Mucosa of descending colon (tissue), 3 donors: ENCODE results near the gene PERCC1. TPM values are rescaled to one million over a fixed set of nuclear protein-coding genes. Genes with fewer than 3 reads are reported as not detected.
A peak's percentile ranks its signal among the peaks of the same experiment; 100 is the strongest.

Experiments used
- ATAC-seq: fragments of 200-7000 bp; cut with Tn5 transposase; one replicate; pipeline ENCODE4 v1.9.1; 2020; ENCODE audit warnings: mild to moderate bottlenecking, moderate library complexity
- DNase-seq, 3 donors: peaks; one replicate each; pipeline ENCODE4 v3.0.0-alpha.2; 2020
- H3K36me3 ChIP-seq: fragments of 200-600 bp; one replicate; pipeline ENCODE4 v1.8.0; 2021; ENCODE audit warnings: low read depth, mild to moderate bottlenecking
- H3K4me1 ChIP-seq: fragments of 200-600 bp; one replicate; pipeline ENCODE4 v1.8.0; 2021; ENCODE audit warnings: low read depth, mild to moderate bottlenecking
- H3K4me3 ChIP-seq: fragments of 200-600 bp; one replicate; pipeline ENCODE4 v1.8.0; 2021; ENCODE audit warnings: mild to moderate bottlenecking
- H3K9me3 ChIP-seq: fragments of 200-600 bp; one replicate; pipeline ENCODE4 v1.8.0; 2021; ENCODE audit warnings: mild to moderate bottlenecking
- intact Hi-C, 2 donors: fragments of 100-400 bp; cut with DNase I in 1 of 2; cut with micrococcal nuclease in 1 of 2; formaldehyde crosslinking; loops; one replicate each; pipeline versions ENCODE4 v1.11.0 to v1.11.1; 2022; cut with DNase I, micrococcal nuclease
- total RNA-seq, 3 donors: library from RNA; stranded (reverse); fragmentation: NEBNext Ultra II Directional in 2 of 3; extraction: Animal tissue kit (Norgen Biotek cat#: 25700) in 2 of 3; gene quantifications; one replicate each; pipeline versions ENCODE4 v1.2.1 to v1.2.4, GENCODE V29; 2021 to 2023
- TF ChIP-seq, protein P1 (sequence below): fragments of 200-600 bp; IDR thresholded peaks from one replicate; pipeline ENCODE4 v1.8.0; 2022; ENCODE audit warnings: antibody characterized with exemption, mild to moderate bottlenecking
- donor health status: DM: no; HTN: no; CAD: no; lungs with moderate emphysema.
- donor health status: DM: no; HTN: no; CAD: no.
- donor health status: DM: no; HTN: yes; CAD: no.

PERCC1 gene
- total RNA-seq, 3 donors from 2014 or later: 0.34 TPM; not detected in 2

DNA sequence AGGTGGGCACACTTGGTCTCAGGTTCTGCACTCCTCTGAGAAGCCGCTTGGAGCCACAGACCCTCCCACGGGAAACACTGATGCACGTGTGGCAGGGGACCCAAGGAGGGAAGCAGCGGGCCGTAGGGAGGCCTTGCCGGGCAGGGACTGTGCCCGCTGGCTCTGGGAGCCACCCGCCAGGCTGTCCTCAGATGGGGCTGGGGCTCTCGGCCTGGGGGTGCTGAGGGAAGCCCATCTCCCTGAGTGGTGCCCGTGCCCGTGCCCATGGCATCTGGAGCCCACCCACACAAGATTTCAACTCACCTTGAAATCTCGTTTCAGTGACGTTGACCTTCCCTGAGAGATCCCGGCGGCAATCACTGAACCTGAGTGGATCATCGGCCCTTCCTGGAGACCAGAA, 26.1 kb downstream of the PERCC1 start:
- TF ChIP-seq, protein P1, sequence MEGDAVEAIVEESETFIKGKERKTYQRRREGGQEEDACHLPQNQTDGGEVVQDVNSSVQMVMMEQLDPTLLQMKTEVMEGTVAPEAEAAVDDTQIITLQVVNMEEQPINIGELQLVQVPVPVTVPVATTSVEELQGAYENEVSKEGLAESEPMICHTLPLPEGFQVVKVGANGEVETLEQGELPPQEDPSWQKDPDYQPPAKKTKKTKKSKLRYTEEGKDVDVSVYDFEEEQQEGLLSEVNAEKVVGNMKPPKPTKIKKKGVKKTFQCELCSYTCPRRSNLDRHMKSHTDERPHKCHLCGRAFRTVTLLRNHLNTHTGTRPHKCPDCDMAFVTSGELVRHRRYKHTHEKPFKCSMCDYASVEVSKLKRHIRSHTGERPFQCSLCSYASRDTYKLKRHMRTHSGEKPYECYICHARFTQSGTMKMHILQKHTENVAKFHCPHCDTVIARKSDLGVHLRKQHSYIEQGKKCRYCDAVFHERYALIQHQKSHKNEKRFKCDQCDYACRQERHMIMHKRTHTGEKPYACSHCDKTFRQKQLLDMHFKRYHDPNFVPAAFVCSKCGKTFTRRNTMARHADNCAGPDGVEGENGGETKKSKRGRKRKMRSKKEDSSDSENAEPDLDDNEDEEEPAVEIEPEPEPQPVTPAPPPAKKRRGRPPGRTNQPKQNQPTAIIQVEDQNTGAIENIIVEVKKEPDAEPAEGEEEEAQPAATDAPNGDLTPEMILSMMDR: no peak
- intact Hi-C loops: no loop called here
- no peaks in the 10 kb centered on the region for H3K36me3 ChIP-seq
- no peak for DNase-seq
- no peaks in the 10 kb centered on the region for H3K9me3 ChIP-seq
- no peak for ATAC-seq
- no peak overlapping the region for H3K4me3 ChIP-seq
- H3K4me1 ChIP-seq: no peaks in the 10 kb centered on the region

DNA sequence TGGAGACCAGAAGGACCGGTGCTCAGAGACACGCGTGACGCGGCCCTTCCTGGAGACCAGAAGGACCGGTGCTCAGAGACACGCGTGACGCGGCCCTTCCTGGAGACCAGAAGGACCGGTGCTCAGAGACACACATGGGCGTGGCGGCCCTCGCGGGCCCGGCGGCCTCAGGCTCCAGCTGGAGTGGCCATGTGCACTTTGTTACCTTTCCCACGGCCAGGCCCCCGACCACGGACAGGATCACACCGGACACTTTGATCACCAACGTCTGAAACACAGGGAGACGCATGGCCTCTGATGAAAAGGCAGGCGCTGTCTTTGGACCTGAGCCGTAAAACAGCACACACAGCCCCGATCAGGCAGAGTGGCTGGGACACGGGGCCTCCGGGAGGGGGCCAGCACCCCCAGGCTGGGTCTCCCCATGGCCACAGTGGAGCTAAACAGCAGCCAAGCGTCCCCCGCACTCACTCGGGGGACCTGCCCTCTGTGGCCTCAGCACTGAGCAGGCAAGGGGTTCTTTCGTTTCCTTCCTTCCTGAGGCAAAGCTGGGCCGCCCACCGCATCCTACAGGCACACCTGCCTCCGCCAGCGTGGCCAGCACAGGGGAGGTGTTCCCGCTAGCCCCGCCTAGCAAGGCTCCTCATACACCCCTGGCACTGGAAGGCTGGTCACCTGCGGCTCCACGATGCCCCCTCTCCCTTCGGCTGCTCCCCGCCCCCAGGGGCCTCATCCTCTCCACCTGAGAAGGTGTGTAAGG, 26.8 kb downstream of the PERCC1 start:
- Histone ChIP-seq H3K9me3 (no peaks in the 10 kb centered on the region), H3K36me3 (no peaks in the 10 kb centered on the region), H3K4me1 (no peaks in the 10 kb centered on the region), H3K4me3 (no peak overlapping the region)
- DNase-seq (no peak), ATAC-seq (no peak)
- TF ChIP-seq, protein P1: no peak
- intact Hi-C loops: no loop called here

DNA sequence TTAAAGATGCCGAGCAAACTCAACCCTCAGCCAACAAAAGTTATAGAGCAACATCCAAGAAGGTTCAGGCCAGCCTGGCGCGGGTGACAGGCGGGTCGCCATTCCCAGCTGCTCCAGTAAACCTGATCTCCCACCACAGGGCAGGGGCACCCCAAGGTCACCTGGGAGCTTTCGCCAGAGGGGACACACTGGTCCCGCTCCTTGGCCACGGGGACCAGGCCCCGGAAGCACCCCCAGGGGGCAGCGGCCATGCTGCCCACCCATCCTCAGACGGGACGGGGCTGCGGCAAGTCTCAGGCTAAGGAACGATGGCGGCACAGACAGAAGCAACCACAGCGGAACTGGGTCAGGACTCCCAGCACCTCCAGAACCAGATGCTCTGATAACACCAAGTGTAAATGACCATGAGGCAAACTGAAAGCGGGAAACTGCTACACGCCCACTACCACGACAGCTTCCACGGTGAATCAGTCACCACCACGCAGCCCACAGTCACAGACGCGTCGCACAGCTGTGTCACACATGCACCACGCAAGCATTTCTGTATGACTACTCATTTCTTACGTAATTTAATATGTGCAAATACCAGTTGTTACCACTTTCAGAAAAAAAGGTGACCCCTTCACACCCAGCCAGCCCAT, 27.6 kb downstream of the PERCC1 start:
- TF ChIP-seq, protein P1: no peak
- intact Hi-C loops: no loop called here
- no peaks in the 10 kb centered on the region for H3K9me3 ChIP-seq
- no peaks in the 10 kb centered on the region for H3K4me1 ChIP-seq
- H3K4me3 ChIP-seq: no peak overlapping the region
- ATAC-seq: no peak
- DNase-seq: no peak
- H3K36me3 ChIP-seq: no peaks in the 10 kb centered on the region

DNA sequence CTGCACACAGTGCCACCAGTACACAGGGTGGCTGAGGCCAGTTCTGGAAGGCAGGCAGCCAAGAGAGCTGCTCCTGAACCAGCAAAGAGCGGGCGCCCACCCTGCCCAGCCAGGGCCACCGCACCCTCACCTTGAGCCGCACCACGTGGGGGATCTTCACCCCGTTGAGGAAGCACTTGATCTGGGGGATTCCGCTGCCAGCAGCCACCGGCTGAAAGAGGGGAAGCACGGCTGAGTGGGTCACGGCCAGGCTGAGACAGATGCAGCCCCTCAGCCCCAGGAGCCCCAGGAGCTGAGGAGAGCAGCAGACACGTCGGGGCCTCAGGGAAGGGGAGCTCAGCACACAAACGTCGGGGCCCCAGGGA, 28.1 kb downstream of the PERCC1 start:
- DNase-seq (peak in 1 of 3 donors; percentile 66), ATAC-seq (peak; percentile 55)
- intact Hi-C loops: no loop called here
- Histone ChIP-seq H3K4me1 (no peaks in the 10 kb centered on the region), H3K36me3 (no peaks in the 10 kb centered on the region), H3K9me3 (no peaks in the 10 kb centered on the region), H3K4me3 (no peak overlapping the region)
- TF ChIP-seq, protein P1: no peak

DNA sequence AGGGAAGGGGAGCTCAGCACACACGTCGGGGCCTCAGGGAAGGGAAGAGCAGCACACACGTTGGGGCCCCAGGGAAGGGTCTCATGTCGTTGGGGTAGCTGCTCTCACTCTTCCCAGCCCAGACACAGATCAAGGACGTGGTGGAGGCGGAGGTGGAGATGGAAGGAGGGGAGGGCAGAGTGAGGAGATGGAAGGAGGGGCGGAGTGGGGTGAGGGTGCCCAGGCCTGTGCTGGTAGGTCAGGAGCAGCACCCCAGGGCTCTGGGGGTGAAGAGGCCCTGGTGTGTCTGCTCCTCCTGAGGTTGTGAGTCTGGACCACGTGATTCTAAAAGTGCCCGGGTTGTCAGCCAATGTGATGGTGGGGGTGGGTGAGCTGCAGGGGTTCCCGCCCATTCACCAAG, 29.1 kb downstream of the PERCC1 start:
- Histone ChIP-seq H3K4me1 (no peaks in the 10 kb centered on the region), H3K36me3 (no peaks in the 10 kb centered on the region), H3K9me3 (no peaks in the 10 kb centered on the region), H3K4me3 (no peak overlapping the region)
- ATAC-seq (no peak), DNase-seq (no peak)
- intact Hi-C loops: no loop called here
- TF ChIP-seq, protein P1: no peak
